ENCODE data around the gene IDH3A. TPM values are rescaled to one million over a fixed set of nuclear protein-coding genes. Genes with fewer than 3 reads are reported as not detected.

The IDH3A gene
- total and polyA plus RNA-seq, 4 donors, result 47.1 to 104 (median 96.2) TPM

- Histone ChIP-seq H3K27ac (ENCODE audit: low read depth, low read length) (no peak overlapping the region), H3K9me3 (ENCODE audit: control insufficient read depth, insufficient read depth, low read length) (no peaks in the 10 kb centered on the region), H3K27me3 (ENCODE audit: control insufficient read depth, insufficient read depth, low read length) (no peaks in the 10 kb centered on the region), H3K4me1 (ENCODE audit: control insufficient read depth, insufficient read depth, low read length) (no peaks in the 10 kb centered on the region), H3K36me3 (ENCODE audit: control insufficient read depth, insufficient read depth, low read length) (peaks cover 30% of the 10 kb centered on the region), H3K4me3 (ENCODE audit: low read depth, low read length) (no peak overlapping the region)
- DNase-seq (ENCODE audit: low read depth in 4 of 6, low spot score in 6 of 6), result no peak
- no CpG with 5 or more reads among the region's 2 CpGs for WGBS (ENCODE audit: insufficient coverage)
Measured at GRCh38 chr15:78157203-78157602, 8.0 kb downstream of the IDH3A start.

DNA sequence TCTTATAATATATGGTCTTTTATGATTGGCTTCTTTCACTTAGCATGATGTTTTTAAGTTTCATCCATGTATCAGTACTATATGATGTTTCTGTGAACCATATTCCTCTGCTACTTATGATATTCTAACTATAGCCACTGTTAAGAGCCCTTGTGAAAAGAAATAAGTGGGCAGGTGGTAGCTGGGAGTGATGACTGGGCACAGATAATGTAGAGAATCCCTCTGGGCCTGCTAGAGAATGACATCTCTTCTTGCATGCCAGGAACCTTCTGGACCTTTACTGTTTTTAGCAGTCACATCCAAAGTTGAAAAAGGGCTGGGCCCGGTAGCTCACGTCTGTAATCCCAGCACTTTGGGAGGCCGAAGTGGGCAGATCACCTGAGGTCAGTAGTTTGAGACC lies 10.2 kb downstream of the IDH3A start:
- H3K27me3 ChIP-seq (ENCODE audit: control insufficient read depth, insufficient read depth, low read length), result no peaks in the 10 kb centered on the region
- DNase-seq (ENCODE audit: low read depth in 4 of 6, low spot score in 6 of 6), result no peak
- no peak overlapping the region for H3K27ac ChIP-seq (ENCODE audit: low read depth, low read length)
- H3K36me3 ChIP-seq (ENCODE audit: control insufficient read depth, insufficient read depth, low read length), result peaks cover 41% of the 10 kb centered on the region
- no peaks in the 10 kb centered on the region for H3K9me3 ChIP-seq (ENCODE audit: control insufficient read depth, insufficient read depth, low read length)
- H3K4me3 ChIP-seq (ENCODE audit: low read depth, low read length), result no peak overlapping the region
- H3K4me1 ChIP-seq (ENCODE audit: control insufficient read depth, insufficient read depth, low read length), result no peaks in the 10 kb centered on the region
- WGBS (ENCODE audit: insufficient coverage), result 100% methylated on average over 3 of the region's 3 CpGs

GRCh38 chr15:78162038-78162437 lies 12.9 kb downstream of the IDH3A start:
- Histone ChIP-seq H3K36me3 (ENCODE audit: control insufficient read depth, insufficient read depth, low read length) (peaks cover 56% of the 10 kb centered on the region), H3K27me3 (ENCODE audit: control insufficient read depth, insufficient read depth, low read length) (no peaks in the 10 kb centered on the region), H3K27ac (ENCODE audit: low read depth, low read length) (no peak overlapping the region), H3K4me1 (ENCODE audit: control insufficient read depth, insufficient read depth, low read length) (no peaks in the 10 kb centered on the region), H3K9me3 (ENCODE audit: control insufficient read depth, insufficient read depth, low read length) (no peaks in the 10 kb centered on the region), H3K4me3 (ENCODE audit: low read depth, low read length) (no peak overlapping the region)
- no peak for DNase-seq (ENCODE audit: low read depth in 4 of 6, low spot score in 6 of 6)
- 75% methylated on average over 4 of the region's 13 CpGs for WGBS (ENCODE audit: insufficient coverage)

GRCh38 chr15:78164010-78164409 lies 14.8 kb downstream of the IDH3A start:
- no peaks in the 10 kb centered on the region for H3K4me1 ChIP-seq (ENCODE audit: control insufficient read depth, insufficient read depth, low read length)
- H3K4me3 ChIP-seq (ENCODE audit: low read depth, low read length), result no peak overlapping the region
- DNase-seq (ENCODE audit: low read depth in 4 of 6, low spot score in 6 of 6), result no peak
- no CpG with 5 or more reads among the region's 2 CpGs for WGBS (ENCODE audit: insufficient coverage)
- no peak overlapping the region for H3K27ac ChIP-seq (ENCODE audit: low read depth, low read length)
- H3K9me3 ChIP-seq (ENCODE audit: control insufficient read depth, insufficient read depth, low read length), result no peaks in the 10 kb centered on the region
- H3K36me3 ChIP-seq (ENCODE audit: control insufficient read depth, insufficient read depth, low read length), result peaks cover 56% of the 10 kb centered on the region
- H3K27me3 ChIP-seq (ENCODE audit: control insufficient read depth, insufficient read depth, low read length), result no peaks in the 10 kb centered on the region

DNA sequence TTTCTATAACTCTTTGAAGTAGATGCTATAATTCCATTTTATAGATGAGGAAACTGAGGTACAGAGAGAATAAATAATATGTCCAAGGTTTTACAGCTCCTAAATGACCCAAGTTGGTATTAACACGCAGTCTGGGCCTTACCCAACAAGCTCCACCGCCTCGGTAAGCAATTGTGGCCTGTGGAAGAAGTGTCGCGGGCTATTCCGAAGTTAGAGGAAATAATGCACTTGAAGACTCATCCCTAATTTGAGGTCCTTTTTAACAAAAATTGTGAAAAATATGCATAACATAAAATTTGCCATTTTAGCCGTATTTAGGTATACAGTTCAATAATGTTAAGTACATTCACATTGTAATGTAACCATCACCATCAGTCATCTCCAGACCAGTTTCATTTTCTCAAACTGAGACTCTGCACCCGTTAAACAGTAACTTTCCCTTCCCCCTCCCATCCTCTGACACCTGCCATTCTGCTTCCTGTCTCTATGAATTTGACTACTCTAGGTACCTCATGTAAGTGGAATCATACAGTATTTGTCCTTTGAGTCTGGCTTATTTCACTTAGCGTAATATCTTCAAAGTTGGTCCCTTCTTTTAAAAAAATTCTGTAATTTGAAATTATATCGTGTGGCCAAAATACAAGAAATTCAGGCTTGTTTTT lies 18.2 kb downstream of the IDH3A start:
- Histone ChIP-seq H3K4me3 (ENCODE audit: low read depth, low read length) (no peak overlapping the region), H3K9me3 (ENCODE audit: control insufficient read depth, insufficient read depth, low read length) (no peaks in the 10 kb centered on the region), H3K27ac (ENCODE audit: low read depth, low read length) (no peak overlapping the region), H3K27me3 (ENCODE audit: control insufficient read depth, insufficient read depth, low read length) (no peaks in the 10 kb centered on the region), H3K4me1 (ENCODE audit: control insufficient read depth, insufficient read depth, low read length) (no peaks in the 10 kb centered on the region), H3K36me3 (ENCODE audit: control insufficient read depth, insufficient read depth, low read length) (peaks cover 54% of the 10 kb centered on the region)
- no peak for DNase-seq (ENCODE audit: low read depth in 4 of 6, low spot score in 6 of 6)
- WGBS (ENCODE audit: insufficient coverage), result 67% methylated on average over 2 of the region's 10 CpGs

- H3K4me1 ChIP-seq (ENCODE audit: control insufficient read depth, insufficient read depth, low read length), result no peaks in the 10 kb centered on the region
- no peak overlapping the region for H3K27ac ChIP-seq (ENCODE audit: low read depth, low read length)
- no peaks in the 10 kb centered on the region for H3K27me3 ChIP-seq (ENCODE audit: control insufficient read depth, insufficient read depth, low read length)
- H3K36me3 ChIP-seq (ENCODE audit: control insufficient read depth, insufficient read depth, low read length), result peaks cover 60% of the 10 kb centered on the region
- H3K4me3 ChIP-seq (ENCODE audit: low read depth, low read length), result no peak overlapping the region
- H3K9me3 ChIP-seq (ENCODE audit: control insufficient read depth, insufficient read depth, low read length), result no peaks in the 10 kb centered on the region
- WGBS (ENCODE audit: insufficient coverage), result 93% methylated on average over 3 of the region's 5 CpGs
- no peak for DNase-seq (ENCODE audit: low read depth in 4 of 6, low spot score in 6 of 6)
Measured at GRCh38 chr15:78168608-78169007, 19.4 kb downstream of the IDH3A start.

DNA sequence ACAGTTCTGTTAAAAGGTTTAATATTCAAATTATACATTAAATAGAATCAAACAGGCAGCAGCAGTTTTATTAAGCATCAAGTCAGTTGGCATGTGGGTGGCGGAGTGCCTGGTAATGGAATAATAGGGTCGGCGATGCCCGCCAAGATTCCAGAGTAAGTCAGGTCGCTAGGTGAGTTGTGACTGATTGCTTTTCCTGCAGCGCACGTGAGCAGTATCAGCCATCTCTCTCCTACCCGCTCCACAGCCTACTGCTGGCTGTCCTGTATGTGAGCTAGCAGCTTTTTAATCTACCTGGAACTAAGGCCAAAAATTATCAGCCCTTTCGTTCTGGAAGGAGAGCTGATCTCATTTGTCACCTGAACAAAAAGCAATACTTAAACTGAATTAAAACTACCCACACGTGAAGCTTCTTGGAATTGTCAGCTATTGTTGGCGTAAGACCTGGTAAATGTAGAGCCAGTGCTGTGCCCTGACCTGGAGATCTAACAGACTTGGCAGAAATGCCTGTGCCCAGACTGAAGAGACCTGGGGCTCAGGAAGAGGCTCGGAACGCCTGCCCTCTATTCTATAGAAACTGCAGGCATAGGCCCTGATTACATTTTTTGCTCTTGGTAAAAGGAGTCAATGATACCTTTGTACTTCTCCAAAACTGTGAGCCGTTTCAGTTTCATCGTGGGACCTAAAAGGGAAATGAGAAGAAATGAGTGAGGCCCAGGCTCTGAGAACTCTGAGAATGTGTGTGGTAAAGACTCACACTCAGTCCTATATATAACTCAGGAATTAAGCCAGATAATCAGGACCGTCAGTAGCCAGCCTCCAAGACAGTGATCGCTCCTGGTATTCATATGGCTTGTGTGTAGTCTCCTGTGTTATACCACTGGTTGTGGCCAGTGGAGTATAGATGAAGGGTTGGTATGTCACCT lies 21.9 kb downstream of the IDH3A start:
- H3K4me3 ChIP-seq (ENCODE audit: low read depth, low read length), result no peak overlapping the region
- peaks cover 62% of the 10 kb centered on the region for H3K36me3 ChIP-seq (ENCODE audit: control insufficient read depth, insufficient read depth, low read length)
- no peaks in the 10 kb centered on the region for H3K4me1 ChIP-seq (ENCODE audit: control insufficient read depth, insufficient read depth, low read length)
- no peaks in the 10 kb centered on the region for H3K9me3 ChIP-seq (ENCODE audit: control insufficient read depth, insufficient read depth, low read length)
- WGBS (ENCODE audit: insufficient coverage), result 78% methylated on average over 7 of the region's 17 CpGs
- no peak overlapping the region for H3K27ac ChIP-seq (ENCODE audit: low read depth, low read length)
- DNase-seq (ENCODE audit: low read depth in 4 of 6, low spot score in 6 of 6), result no peak
- H3K27me3 ChIP-seq (ENCODE audit: control insufficient read depth, insufficient read depth, low read length), result no peaks in the 10 kb centered on the region

DNA sequence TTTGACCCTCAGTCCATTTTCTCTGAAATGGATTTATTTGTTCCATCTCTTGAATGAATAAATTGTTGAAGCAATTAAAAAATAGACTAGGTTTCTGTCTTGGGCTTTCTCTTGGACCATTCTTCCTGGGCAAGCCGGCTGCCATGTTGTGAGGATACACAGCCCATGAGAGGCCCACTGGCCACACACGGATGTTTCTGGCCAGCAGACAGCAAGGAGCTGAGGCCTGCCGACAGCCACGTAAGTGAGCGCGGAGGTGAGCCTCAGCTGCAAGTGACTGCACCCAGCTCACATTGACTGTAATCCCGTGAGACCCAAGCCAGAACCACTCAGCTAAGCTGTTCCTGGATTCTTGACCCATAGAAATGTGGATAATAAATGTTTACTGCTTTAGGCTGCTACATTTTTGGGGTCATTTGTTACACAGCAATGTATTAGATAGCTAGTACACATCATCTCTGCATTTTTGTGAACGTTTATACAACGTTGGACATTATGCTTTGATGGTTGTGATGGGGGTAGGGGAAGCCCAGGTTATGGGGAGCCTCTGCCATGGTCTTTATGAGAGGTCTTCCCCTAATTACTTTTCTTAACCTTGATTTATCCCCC lies 22.8 kb downstream of the IDH3A start:
- 96% methylated on average over 6 of the region's 9 CpGs for WGBS (ENCODE audit: insufficient coverage)
- Histone ChIP-seq H3K27ac (ENCODE audit: low read depth, low read length) (no peak overlapping the region), H3K27me3 (ENCODE audit: control insufficient read depth, insufficient read depth, low read length) (no peaks in the 10 kb centered on the region), H3K9me3 (ENCODE audit: control insufficient read depth, insufficient read depth, low read length) (no peaks in the 10 kb centered on the region), H3K4me1 (ENCODE audit: control insufficient read depth, insufficient read depth, low read length) (no peaks in the 10 kb centered on the region), H3K36me3 (ENCODE audit: control insufficient read depth, insufficient read depth, low read length) (peaks cover 55% of the 10 kb centered on the region), H3K4me3 (ENCODE audit: low read depth, low read length) (no peak overlapping the region)
- DNase-seq (ENCODE audit: low read depth in 4 of 6, low spot score in 6 of 6), result no peak

- Histone ChIP-seq H3K4me3 (ENCODE audit: low read depth, low read length) (no peak overlapping the region), H3K9me3 (ENCODE audit: control insufficient read depth, insufficient read depth, low read length) (no peaks in the 10 kb centered on the region), H3K4me1 (ENCODE audit: control insufficient read depth, insufficient read depth, low read length) (no peaks in the 10 kb centered on the region), H3K27me3 (ENCODE audit: control insufficient read depth, insufficient read depth, low read length) (no peaks in the 10 kb centered on the region), H3K36me3 (ENCODE audit: control insufficient read depth, insufficient read depth, low read length) (peaks cover 60% of the 10 kb centered on the region), H3K27ac (ENCODE audit: low read depth, low read length) (no peak overlapping the region)
- DNase-seq (ENCODE audit: low read depth in 4 of 6, low spot score in 6 of 6), result no peak
- 80% methylated on average over 9 of the region's 9 CpGs for WGBS (ENCODE audit: insufficient coverage)
Measured at GRCh38 chr15:78174401-78174800, 25.2 kb downstream of the IDH3A start.
